ENCODE results near the gene VPS11.
A peak's percentile ranks its signal among the peaks of the same experiment; 100 is the strongest.

Gene VPS11

DNA sequence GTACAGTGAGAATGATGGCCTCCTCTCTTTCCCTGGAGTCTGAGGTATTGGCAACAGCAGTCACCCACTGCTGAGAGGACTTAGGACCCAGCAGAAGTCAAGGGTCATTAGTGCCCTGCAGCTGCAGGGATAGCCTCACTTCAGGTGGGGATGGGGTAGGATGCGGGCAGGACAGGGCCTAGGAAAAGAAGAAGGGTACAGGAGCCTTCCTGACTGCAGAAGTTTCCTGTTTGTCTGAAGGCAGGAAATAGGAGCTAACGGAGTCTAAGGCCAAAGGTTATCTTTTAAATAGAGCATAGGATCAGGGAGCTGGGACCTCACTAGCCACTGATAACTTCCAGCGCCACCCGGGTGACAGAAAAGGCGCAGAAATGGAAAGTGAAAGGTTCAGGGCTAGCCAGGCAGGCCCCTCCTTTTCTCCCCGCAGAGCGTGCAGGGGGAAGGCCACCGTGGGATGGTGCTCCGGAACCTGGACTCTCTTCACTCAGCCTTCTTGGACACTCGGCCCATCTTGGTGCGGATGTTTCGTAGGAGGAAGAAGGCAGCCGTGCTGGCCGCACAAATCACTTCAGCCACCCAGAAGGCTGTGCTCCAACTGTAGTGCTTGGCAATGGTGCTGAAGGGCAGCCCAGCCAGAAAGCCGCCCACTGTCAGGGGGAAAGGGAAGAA, 43.1 kb upstream of the VPS11 start:
- peaks cover 54% of the 10 kb centered on the region for H3K4me1 Mint-ChIP-seq
- peak overlapping the region; percentile 98 for H3K27ac Mint-ChIP-seq
- no peak for TF ChIP-seq CTCF (IDR thresholded peaks at IDR 0.05)
- no peak for DNase-seq
- H3K4me3 Mint-ChIP-seq, result no peak overlapping the region
- H3K36me3 Mint-ChIP-seq (ENCODE audit: low read depth), result peaks cover 50% of the 10 kb centered on the region
- H3K9me3 Mint-ChIP-seq, result no peaks in the 10 kb centered on the region
- peaks cover 7% of the 10 kb centered on the region for H3K27me3 Mint-ChIP-seq (ENCODE audit: low read depth, poor library complexity)

DNA sequence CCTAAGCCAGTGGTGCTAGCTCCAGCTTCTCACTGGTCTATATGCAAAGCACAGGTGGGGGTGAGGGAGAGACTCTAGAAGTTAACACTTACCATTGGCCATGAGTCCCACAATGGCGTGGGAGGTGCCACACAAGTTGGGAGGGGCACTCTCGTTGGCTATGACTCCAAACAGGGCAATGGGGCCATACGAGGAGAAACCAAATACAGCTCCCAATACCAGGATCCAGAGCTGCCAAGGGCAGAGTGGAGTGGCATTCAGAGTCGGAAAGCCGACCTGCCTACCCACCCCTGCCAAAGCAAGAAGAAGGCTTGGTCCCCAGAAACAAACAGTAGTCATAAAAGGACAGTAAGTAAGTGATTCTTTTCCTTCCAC, 42.5 kb upstream of the VPS11 start:
- peaks cover 5% of the 10 kb centered on the region for H3K27me3 Mint-ChIP-seq (ENCODE audit: low read depth, poor library complexity)
- no peak overlapping the region for H3K4me3 Mint-ChIP-seq
- H3K27ac Mint-ChIP-seq, result peak overlapping the region; percentile 50
- peaks cover 47% of the 10 kb centered on the region for H3K36me3 Mint-ChIP-seq (ENCODE audit: low read depth)
- no peaks in the 10 kb centered on the region for H3K9me3 Mint-ChIP-seq
- H3K4me1 Mint-ChIP-seq, result peaks cover 54% of the 10 kb centered on the region
- no peak for TF ChIP-seq CTCF (IDR thresholded peaks at IDR 0.05)
- no peak for DNase-seq

GRCh38 chr11:119025541-119025940, 42.1 kb upstream of the VPS11 start:
- Mint-ChIP-seq H3K9me3 (no peaks in the 10 kb centered on the region), H3K27me3 (ENCODE audit: low read depth, poor library complexity) (peaks cover 4% of the 10 kb centered on the region), H3K36me3 (ENCODE audit: low read depth) (peaks cover 45% of the 10 kb centered on the region), H3K4me3 (no peak overlapping the region), H3K27ac (peak overlapping the region; percentile 50), H3K4me1 (peaks cover 51% of the 10 kb centered on the region)
- no peak for DNase-seq
- TF ChIP-seq CTCF (IDR thresholded peaks at IDR 0.05), result no peak

DNA sequence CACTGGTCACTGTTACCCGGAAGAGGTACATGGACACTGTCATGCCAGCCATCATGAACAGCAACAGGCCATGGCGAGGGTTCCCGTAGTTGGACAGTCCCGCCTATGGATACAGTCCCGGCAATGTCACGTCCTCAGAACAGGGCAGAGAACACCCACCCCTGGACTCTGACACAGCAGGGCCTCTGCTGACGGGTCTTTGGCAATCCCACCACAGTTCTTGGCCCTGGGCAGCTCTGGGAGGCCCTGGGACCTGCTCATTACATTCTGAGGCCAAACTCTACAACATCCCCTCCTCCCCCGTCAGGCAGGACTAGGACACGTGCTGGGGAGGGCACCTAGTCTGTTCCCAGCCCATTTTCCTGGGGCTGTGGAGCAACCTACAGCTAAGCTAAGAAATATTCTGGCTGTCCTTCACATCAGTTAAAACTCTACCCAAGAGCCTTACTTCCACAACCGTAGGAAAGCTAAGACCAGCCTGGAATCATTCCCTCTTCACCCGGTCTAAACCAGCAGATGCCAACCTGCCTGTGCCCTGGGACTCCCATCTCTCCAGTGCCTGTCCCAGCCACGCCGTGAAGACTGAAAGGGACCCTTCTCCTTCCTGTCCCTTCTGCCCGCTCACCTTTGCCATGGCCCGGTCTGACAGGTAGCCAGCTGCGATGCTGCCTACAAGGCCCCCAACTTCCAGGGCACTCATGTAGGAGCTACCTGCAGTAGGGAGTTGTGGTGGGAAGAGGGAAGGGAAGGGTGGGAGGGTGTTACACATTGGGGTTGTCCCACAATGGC, 41.4 kb upstream of the VPS11 start:
- peaks cover 45% of the 10 kb centered on the region for H3K36me3 Mint-ChIP-seq (ENCODE audit: low read depth)
- no peak overlapping the region for H3K27ac Mint-ChIP-seq

GRCh38 chr11:119026970-119027369, 40.6 kb upstream of the VPS11 start:
- DNase-seq, result no peak
- H3K27ac Mint-ChIP-seq, result no peak overlapping the region
- peaks cover 4% of the 10 kb centered on the region for H3K27me3 Mint-ChIP-seq (ENCODE audit: low read depth, poor library complexity)
- no peak overlapping the region for H3K4me3 Mint-ChIP-seq
- no peak for TF ChIP-seq CTCF (IDR thresholded peaks at IDR 0.05)
- H3K9me3 Mint-ChIP-seq, result no peaks in the 10 kb centered on the region
- peaks cover 39% of the 10 kb centered on the region for H3K36me3 Mint-ChIP-seq (ENCODE audit: low read depth)
- peaks cover 44% of the 10 kb centered on the region for H3K4me1 Mint-ChIP-seq

More for the DNA sequence above, 41.4 kb upstream of the VPS11 start:
- DNase-seq, result no peak
- Mint-ChIP-seq H3K27me3 (ENCODE audit: low read depth, poor library complexity) (peaks cover 4% of the 10 kb centered on the region), H3K4me3 (no peak overlapping the region), H3K9me3 (no peaks in the 10 kb centered on the region), H3K4me1 (peaks cover 51% of the 10 kb centered on the region)
- TF ChIP-seq CTCF (IDR thresholded peaks at IDR 0.05), result no peak
